ENCODE measurements around the gene SNX5. TPM values are rescaled to one million over a fixed set of nuclear protein-coding genes. Genes with fewer than 3 reads are reported as not detected.

Gene SNX5
- total and polyA plus RNA-seq, 9 of the 15 experiments (the other 6 are each of a cell fraction or from before 2014, with no cell fraction given), result 53.5 to 276 (median 160) TPM

GRCh38 chr20:17925141-17925939, 43.3 kb downstream of the SNX5 start (continued):
- TF ChIP-seq SRSF7 (optimal IDR thresholded peaks at IDR 0.05; ENCODE audit: low read depth, low read length) (no peak), ZNF280A (IDR thresholded peaks at IDR 0.05; ENCODE audit: low read depth, partially characterized antibody) (no peak), ZNF324 (CRISPR knock-in tag; IDR thresholded peaks at IDR 0.05) (no peak), MYNN (IDR thresholded peaks at IDR 0.05) (no peak), MYNN (CRISPR knock-in tag; IDR thresholded peaks at IDR 0.05) (no peak), PHF8 (IDR thresholded peaks at IDR 0.05; ENCODE audit: borderline replicate concordance, low read length) (no peak), CCAR2 (IDR thresholded peaks at IDR 0.05; ENCODE audit: low read depth, low read length) (no peak), ERF (CRISPR knock-in tag; IDR thresholded peaks at IDR 0.05) (no peak), ZNF398 (CRISPR knock-in tag; IDR thresholded peaks at IDR 0.05) (no peak), ZNF507 (tag; conservative IDR thresholded peaks at IDR 0.05) (no peak), STAG1 (CRISPR knock-in tag; IDR thresholded peaks at IDR 0.05; ENCODE audit: borderline replicate concordance) (no peak), RFX1 (IDR thresholded peaks at IDR 0.05) (no peak), ARID2 (IDR thresholded peaks at IDR 0.05) (no peak), RBM15 (IDR thresholded peaks at IDR 0.05; ENCODE audit: insufficient read depth, low read length) (no peak), ZNF23 (CRISPR knock-in tag; IDR thresholded peaks at IDR 0.05) (no peak), SLC30A9 (CRISPR knock-in tag; IDR thresholded peaks at IDR 0.05) (no peak), ZC3H11A (IDR thresholded peaks at IDR 0.05; ENCODE audit: low read depth, low read length) (no peak), NONO (IDR thresholded peaks at IDR 0.05; ENCODE audit: low read depth in 2 of 2, low read length in 1 of 2) (no peak), ZNF830 (CRISPR knock-in tag; IDR thresholded peaks at IDR 0.05) (no peak)
- TF ChIP-seq, protein P1, sequence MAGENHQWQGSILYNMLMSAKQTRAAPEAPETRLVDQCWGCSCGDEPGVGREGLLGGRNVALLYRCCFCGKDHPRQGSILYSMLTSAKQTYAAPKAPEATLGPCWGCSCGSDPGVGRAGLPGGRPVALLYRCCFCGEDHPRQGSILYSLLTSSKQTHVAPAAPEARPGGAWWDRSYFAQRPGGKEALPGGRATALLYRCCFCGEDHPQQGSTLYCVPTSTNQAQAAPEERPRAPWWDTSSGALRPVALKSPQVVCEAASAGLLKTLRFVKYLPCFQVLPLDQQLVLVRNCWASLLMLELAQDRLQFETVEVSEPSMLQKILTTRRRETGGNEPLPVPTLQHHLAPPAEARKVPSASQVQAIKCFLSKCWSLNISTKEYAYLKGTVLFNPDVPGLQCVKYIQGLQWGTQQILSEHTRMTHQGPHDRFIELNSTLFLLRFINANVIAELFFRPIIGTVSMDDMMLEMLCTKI (IDR thresholded peaks at IDR 0.05; ENCODE audit: partially characterized antibody), result no peak
- TF ChIP-seq, protein P2, sequence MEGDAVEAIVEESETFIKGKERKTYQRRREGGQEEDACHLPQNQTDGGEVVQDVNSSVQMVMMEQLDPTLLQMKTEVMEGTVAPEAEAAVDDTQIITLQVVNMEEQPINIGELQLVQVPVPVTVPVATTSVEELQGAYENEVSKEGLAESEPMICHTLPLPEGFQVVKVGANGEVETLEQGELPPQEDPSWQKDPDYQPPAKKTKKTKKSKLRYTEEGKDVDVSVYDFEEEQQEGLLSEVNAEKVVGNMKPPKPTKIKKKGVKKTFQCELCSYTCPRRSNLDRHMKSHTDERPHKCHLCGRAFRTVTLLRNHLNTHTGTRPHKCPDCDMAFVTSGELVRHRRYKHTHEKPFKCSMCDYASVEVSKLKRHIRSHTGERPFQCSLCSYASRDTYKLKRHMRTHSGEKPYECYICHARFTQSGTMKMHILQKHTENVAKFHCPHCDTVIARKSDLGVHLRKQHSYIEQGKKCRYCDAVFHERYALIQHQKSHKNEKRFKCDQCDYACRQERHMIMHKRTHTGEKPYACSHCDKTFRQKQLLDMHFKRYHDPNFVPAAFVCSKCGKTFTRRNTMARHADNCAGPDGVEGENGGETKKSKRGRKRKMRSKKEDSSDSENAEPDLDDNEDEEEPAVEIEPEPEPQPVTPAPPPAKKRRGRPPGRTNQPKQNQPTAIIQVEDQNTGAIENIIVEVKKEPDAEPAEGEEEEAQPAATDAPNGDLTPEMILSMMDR (IDR thresholded peaks at IDR 0.05 in 2 of 3, conservative IDR thresholded peaks at IDR 0.05 in 1 of 3; ENCODE audit: insufficient read depth in 2 of 3, low read depth in 1 of 3, low read length in 3 of 3), result no peak

All from K562 (cell line).